Nucleus accumbens (tissue), 56 donors: ENCODE results near the gene ALOX5.
A peak's percentile ranks its signal among the peaks of the same experiment; 100 is the strongest.

Experiments
- DNase-seq, 56 donors: peaks; one replicate each; lab custom pipeline; 2025; lab: John Stamatoyannopoulos, UW

ALOX5 gene

DNA sequence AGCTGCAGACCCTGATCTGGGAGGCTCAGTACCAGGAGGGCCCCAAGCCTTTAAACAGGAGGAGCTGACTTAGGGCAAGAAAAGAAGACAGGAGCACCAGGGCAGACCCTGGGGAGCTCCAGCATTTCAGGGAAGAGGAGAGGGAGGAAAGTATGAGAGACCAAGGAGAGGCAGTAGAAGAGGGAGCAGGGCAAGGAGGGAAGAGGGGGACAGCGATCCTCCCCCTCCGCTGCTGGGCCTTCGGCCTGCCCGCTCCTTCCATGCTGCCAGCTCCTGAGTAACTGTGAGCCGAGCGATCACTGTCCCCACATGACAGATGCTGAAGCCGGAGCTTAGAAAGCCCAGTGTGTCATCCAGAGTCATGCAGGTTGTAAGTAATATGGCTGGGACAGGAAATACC, 65.9 kb downstream of the ALOX5 start:
- no peak for DNase-seq

DNA sequence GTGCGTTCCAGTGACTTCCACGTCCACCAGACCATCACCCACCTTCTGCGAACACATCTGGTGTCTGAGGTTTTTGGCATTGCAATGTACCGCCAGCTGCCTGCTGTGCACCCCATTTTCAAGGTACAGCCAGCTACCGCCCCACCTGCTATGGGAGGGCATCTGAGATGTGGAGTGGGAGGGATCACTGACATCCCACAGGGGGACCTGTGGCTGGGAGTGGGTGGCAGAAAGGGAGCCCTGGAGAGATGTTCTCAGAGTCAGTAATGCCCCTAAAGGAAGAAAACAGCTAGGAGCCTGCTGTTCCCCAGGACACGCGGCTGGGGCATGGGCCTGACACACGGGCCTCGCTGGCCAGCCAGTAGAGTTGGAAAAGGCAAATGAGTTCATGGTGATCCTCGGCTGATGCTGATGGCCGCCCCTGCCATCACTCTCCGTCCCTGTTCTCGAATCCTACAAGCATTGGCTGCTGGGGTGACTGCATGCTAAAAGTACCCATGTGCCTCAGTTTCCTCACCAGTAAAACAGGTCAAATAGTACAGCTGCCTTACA, 66.6 kb downstream of the ALOX5 start:
- DNase-seq = no peak

DNA sequence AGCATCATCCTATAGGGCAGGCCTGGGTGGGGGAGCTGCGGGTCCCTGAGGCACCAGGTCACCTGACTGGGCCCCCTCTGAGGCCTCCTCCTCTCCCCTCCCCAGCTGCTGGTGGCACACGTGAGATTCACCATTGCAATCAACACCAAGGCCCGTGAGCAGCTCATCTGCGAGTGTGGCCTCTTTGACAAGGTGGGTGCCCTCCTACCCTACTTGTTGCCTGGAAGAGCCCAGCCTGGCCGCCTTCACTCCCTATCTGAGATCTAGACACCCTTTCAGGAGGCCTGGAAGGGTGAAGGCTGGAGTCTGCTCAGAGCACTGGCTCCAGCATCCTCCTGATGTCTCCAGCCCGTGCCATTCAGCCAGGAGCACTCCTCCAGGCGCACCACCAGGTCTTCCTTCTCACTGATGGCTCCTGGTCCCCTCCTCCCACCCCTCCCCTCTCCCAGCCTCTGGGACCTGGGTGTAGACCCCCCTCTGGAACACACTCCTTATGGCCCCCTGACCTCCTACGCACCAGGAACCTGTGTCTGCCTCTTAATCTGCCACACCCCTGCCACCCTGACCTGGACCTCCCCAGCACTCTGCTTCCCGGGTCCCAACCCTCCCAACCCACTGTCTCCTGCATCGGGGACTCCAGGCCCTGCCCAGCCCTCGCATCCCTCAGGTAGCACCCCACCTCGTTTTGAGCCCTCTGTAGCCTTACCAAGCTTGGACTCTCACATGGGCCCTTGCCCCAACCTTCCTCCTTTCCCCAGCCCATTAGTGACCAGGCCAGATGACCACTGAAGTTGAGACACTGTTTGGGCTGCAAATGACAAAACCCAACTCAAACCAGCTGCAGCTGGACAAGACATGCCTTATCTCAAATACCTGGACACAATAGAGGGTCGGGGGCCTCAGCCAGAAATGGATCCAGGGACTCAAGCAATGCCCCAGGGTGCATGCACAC, 67.5 kb downstream of the ALOX5 start:
- DNase-seq = no peak

GRCh38 chr10:45442251-45442650, 68.2 kb downstream of the ALOX5 start:
- DNase-seq = no peak

GRCh38 chr10:45442662-45443061, 68.6 kb downstream of the ALOX5 start:
- DNase-seq = no peak

DNA sequence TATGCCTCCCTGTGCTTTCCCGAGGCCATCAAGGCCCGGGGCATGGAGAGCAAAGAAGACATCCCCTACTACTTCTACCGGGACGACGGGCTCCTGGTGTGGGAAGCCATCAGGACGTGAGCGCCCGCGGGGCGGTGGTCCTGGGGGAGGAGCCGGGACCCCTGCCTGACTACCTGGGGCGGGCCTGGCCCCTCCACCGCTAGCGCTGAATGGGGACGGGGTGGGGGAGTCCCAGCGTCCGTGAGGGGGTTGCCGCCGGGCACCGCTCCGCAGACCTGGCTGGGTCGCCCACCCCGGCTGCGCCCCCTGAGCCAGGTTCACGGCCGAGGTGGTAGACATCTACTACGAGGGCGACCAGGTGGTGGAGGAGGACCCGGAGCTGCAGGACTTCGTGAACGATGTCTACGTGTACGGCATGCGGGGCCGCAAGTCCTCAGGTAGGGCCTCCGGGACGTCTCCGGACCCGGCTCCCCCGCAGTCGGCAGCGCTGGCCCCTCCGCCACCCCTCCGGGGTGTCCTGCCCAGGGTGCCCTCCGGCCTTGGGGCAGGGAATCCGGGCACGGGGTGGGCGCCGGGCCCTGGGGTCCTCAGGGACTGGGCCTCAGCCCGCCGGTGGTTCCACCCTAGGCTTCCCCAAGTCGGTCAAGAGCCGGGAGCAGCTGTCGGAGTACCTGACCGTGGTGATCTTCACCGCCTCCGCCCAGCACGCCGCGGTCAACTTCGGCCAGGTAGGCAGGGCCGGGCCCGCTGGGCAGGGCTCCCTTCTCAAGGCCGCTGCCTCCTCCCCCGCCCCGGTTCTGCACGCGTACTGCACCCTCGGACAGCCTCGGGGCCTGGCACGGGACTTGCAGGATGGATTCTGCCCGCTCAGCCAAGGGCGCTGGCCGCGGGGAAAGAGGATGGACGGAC, 69.3 kb downstream of the ALOX5 start:
- DNase-seq = no peak

DNA sequence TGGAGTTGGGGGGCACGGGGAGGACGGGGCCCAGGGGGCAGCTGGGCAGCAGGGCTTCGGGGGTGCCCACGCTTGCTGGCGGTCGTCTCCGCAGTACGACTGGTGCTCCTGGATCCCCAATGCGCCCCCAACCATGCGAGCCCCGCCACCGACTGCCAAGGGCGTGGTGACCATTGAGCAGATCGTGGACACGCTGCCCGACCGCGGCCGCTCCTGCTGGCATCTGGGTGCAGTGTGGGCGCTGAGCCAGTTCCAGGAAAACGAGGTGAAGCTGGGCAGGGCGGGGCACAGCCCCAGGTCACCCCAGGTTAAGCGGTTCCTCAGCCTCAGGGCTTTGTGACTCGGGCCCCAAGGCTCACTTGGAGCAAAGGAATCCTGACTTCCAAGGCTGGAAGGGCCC, 70.0 kb downstream of the ALOX5 start:
- no peak for DNase-seq

DNA sequence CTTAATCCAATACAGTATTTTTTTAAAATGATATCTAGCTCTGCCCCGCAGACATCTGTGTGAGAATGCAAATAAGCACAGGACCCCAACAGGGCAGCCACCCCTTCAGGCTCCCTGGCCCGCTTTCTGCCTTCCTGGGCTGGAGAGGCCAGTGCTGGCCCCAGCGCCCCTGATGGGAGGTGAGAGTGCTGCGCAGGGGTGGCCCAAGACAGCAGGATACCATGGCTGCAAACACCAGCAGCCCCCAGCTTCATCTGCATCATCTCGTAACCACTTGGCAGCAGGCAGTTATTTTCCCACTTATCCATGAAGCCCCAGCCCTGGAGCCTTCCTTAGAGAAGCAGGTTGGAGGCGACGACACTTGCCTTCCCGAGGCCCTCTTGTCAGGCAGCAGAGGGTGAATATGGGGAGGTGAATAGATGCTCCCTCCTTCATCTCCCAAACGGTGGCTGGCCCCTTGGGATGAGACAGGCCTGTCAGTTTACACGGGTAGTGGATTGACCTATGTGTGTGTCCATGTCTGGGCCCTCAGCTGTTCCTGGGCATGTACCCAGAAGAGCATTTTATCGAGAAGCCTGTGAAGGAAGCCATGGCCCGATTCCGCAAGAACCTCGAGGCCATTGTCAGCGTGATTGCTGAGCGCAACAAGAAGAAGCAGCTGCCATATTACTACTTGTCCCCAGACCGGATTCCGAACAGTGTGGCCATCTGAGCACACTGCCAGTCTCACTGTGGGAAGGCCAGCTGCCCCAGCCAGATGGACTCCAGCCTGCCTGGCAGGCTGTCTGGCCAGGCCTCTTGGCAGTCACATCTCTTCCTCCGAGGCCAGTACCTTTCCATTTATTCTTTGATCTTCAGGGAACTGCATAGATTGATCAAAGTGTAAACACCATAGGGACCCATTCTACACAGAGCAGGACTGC, 71.2 kb downstream of the ALOX5 start:
- peak in 35 of 56 donors; percentile 13 to 64 (median 37) for DNase-seq

DNA sequence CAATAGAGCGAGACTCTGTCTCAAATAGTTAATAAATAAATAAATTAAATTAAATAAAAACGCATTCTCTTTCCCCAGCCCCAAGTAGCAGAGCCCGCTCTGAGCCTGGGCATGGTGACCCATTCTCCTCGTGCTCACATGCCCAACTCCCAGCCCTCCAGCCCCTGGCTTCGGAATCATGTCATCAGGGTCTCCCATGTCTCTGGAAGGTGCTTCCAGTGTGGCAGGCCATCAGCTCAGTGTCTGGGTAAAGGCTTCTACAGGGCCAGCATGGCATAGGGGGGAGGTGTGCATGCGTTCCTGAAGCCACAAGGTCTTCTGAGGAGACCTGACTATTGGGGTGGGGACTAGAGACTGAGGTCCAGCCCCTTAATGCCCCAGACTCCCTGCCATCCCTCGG, 72.8 kb downstream of the ALOX5 start:
- no peak for DNase-seq

DNA sequence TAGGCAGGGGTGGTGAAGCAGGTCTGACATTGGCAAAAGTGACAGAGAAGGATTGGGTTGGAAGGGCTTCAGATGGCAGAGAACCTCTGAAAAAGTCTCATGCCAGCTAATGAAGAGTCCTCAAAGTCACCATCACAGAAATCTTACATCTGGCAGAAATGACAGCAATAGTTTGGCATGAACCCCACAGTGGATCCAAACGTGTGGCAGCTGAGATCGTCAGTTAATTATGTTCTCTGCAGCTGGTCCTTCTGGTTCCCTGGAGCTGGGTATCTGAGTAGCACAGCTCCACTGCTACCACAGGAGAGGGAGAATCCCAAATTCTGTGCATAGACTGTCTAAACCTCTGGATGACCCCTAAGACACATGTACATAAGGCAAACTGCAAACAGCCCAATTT, 73.4 kb downstream of the ALOX5 start:
- no peak for DNase-seq

GRCh38 chr10:45450866-45451265, 76.8 kb downstream of the ALOX5 start:
- no peak for DNase-seq

GRCh38 chr10:45451407-45451806, 77.4 kb downstream of the ALOX5 start:
- no peak for DNase-seq

DNA sequence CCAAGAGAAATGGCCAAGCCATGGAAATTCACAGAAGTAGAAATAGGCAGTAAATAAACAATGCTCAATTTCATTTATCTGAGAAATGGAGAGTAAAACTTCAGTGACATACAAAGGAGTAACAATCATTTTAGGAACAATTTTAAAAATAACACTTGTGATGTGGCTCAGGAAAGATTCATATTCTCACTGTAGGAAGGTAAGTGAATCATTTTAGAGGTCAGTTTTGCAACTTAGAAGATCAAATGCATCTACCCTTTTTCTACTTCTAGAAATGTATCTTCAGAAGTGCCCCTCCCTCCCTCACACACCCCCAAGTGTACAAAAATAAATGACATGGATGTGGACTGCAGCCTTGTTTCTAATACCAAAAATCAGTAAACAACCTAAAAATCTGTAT, 78.3 kb downstream of the ALOX5 start:
- DNase-seq = no peak

GRCh38 chr10:45452743-45453452, 78.9 kb downstream of the ALOX5 start:
- DNase-seq = no peak

DNA sequence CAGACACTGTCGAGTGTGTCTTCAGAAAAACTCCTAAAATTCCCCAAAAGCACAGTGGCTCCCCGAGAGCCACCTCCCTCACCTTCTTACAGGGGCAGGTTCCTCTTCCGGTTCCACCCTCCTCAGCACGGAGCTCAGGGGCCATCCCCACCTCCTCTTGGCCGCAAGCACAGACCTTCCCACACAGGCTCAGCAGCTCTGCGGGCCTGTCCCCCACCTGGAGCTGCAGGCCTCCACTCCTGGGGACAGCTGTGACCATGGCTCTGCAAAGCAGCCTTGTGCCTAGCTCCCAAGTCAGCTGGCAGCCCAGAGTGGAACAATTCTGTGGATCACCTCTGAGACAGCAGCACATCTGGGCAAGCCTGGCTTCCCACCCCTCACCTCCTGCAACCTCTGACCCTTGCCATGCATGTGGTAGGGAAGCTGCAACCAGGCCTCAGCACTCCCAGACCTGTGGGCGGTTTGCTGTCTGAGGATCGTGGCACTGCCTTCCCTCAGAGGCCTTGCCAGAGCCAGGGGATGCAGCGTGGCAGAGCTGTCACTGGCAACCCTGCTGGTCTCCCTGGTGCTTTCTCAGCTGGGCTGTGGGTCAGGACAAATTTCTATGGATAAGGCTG, 79.7 kb downstream of the ALOX5 start:
- no peak for DNase-seq

DNA sequence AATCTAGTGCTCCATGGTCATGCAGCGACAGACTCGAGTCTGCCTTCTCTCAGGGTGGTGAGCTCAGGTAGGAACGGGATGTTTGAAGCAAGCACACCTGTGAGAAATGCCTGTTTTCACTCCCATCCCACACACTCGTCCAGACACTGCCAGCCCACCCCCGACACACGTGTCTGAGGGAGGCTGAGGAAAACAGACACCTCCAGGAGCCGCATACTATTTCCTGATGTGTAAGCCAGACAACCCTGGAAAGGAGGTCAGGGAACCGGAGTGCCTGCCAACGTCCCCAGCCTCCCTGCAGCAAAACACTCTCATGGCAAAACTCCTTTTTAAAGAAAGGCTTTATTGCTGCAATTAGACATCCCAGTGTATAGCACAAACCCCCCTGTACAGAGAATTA, 80.2 kb downstream of the ALOX5 start:
- peak in 1 of 56 donors; percentile 23 for DNase-seq

GRCh38 chr10:45454859-45455258, 80.8 kb downstream of the ALOX5 start:
- DNase-seq = no peak

- no peak for DNase-seq
Measured at GRCh38 chr10:45456233-45456632, 82.2 kb downstream of the ALOX5 start.

GRCh38 chr10:45456822-45457221, 82.8 kb downstream of the ALOX5 start:
- DNase-seq = no peak
